Hepatocyte (in vitro differentiated cells): ENCODE data around the gene PRSS21.

Source experiments
- CTCF ChIP-seq: fragments of 200-600 bp; sonication (generic); IDR thresholded peaks from 2 replicates; pipeline ENCODE4 v1.5.1; 2016; ENCODE audit warnings: antibody characterized with exemption, mild to moderate bottlenecking; ENCODE audit not compliant: poor library complexity
- EZH2 ChIP-seq: fragments of 200-600 bp; sonication (generic); IDR thresholded peaks from 2 replicates; pipeline ENCODE4 v1.6.1; 2016; ENCODE audit warnings: antibody characterized with exemption, mild to moderate bottlenecking, borderline replicate concordance

GRCh38 chr16:2841606-2842339 lies 24.7 kb downstream of the PRSS21 start:
- TF ChIP-seq CTCF (no peak), EZH2 (no peak)
